Daoy (cell line): ENCODE data around the gene CAPN13. TPM values are rescaled to one million over a fixed set of nuclear protein-coding genes. Genes with fewer than 3 reads are reported as not detected.

Source experiments
- DNase-seq: peaks from one replicate; pipeline ENCODE4 v3.0.0-alpha.2; 2015; ENCODE audit warnings: low read depth
- total RNA-seq: library from RNA; depleted of rRNA; stranded (reverse); fragments of >200 nt; shearing (Covaris generic); gene quantifications from 2 replicates; pipeline ENCODE4 v1.2.3, GENCODE V29; 2014

The CAPN13 gene
- total RNA-seq, 1 experiment from 2014 or later, result not detected

- DNase-seq, result no peak
Measured at GRCh38 chr2:30730736-30731647, 76.3 kb downstream of the CAPN13 start.

- DNase-seq, result no peak
Measured at GRCh38 chr2:30729031-30729430, 78.2 kb downstream of the CAPN13 start.

GRCh38 chr2:30722936-30723725 lies 84.1 kb downstream of the CAPN13 start:
- no peak for DNase-seq

- no peak for DNase-seq
Measured at GRCh38 chr2:30721668-30722647, 85.3 kb downstream of the CAPN13 start.

- DNase-seq, result no peak
Measured at GRCh38 chr2:30721241-30721640, 86.0 kb downstream of the CAPN13 start.

- no peak for DNase-seq
Measured at GRCh38 chr2:30717081-30717650, 90.1 kb downstream of the CAPN13 start.

GRCh38 chr2:30716123-30716900 lies 90.9 kb downstream of the CAPN13 start:
- DNase-seq, result no peak

GRCh38 chr2:30714811-30715709 lies 92.2 kb downstream of the CAPN13 start:
- DNase-seq, result peak; percentile 50

- no peak for DNase-seq
Measured at GRCh38 chr2:30713698-30714097, 93.5 kb downstream of the CAPN13 start.

- peak; percentile 86 for DNase-seq
Measured at GRCh38 chr2:30711646-30712085, 95.6 kb downstream of the CAPN13 start.

GRCh38 chr2:30710461-30710860 lies 96.8 kb downstream of the CAPN13 start:
- no peak for DNase-seq

GRCh38 chr2:30710016-30710415 lies 97.2 kb downstream of the CAPN13 start:
- no peak for DNase-seq

GRCh38 chr2:30709516-30709915 lies 97.7 kb downstream of the CAPN13 start:
- no peak for DNase-seq

- DNase-seq, result no peak
Measured at GRCh38 chr2:30708491-30709290, 98.6 kb downstream of the CAPN13 start.

- no peak for DNase-seq
Measured at GRCh38 chr2:30707304-30707903, 99.8 kb downstream of the CAPN13 start.

- DNase-seq, result peak; percentile 81
Measured at GRCh38 chr2:30706534-30707303, 100.5 kb downstream of the CAPN13 start.
